ENCODE results near the gene NEK1.

DNA sequence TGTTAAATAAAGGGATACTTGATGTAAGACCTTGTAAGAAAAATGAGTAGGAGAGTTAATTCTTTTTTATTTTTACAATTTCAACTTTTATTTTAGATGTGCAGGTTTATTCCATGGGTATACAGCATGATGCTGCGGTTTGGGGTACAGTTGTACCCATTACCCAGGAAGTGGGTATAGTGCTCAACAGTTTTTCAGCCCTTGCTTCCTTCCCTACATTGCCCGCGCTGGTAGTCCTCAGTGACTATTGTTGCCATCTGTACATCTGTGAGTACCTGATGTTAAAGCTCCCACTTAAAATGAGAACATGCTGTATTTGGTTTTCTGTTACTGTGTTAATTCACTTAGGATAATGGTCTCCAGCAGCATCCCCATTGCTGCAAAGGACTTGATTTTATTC, 17.7 kb upstream of the NEK1 start:
- TF ChIP-seq, protein P1, sequence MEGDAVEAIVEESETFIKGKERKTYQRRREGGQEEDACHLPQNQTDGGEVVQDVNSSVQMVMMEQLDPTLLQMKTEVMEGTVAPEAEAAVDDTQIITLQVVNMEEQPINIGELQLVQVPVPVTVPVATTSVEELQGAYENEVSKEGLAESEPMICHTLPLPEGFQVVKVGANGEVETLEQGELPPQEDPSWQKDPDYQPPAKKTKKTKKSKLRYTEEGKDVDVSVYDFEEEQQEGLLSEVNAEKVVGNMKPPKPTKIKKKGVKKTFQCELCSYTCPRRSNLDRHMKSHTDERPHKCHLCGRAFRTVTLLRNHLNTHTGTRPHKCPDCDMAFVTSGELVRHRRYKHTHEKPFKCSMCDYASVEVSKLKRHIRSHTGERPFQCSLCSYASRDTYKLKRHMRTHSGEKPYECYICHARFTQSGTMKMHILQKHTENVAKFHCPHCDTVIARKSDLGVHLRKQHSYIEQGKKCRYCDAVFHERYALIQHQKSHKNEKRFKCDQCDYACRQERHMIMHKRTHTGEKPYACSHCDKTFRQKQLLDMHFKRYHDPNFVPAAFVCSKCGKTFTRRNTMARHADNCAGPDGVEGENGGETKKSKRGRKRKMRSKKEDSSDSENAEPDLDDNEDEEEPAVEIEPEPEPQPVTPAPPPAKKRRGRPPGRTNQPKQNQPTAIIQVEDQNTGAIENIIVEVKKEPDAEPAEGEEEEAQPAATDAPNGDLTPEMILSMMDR (IDR thresholded peaks at IDR 0.05) = no peak
- TF ChIP-seq POLR2AphosphoS5 (IDR thresholded peaks at IDR 0.05) = no peak
- no peak for TF ChIP-seq POLR2A (IDR thresholded peaks at IDR 0.05; ENCODE audit: low read depth)
- no peak for TF ChIP-seq EP300 (IDR thresholded peaks at IDR 0.05)
